DOHH2 (cell line): ENCODE results near the gene CCDC190.

Experiments
- CTCF ChIP-seq: fragments of 200-600 bp; sonication (generic); IDR thresholded peaks from one replicate; pipeline ENCODE4 v1.5.1; 2014; ENCODE audit warnings: antibody characterized with exemption, mild to moderate bottlenecking, low read depth, low read length; ENCODE audit not compliant: poor library complexity, severe bottlenecking
- EZH2phosphoT487 ChIP-seq: fragments of 200-600 bp; sonication (generic); IDR thresholded peaks from 2 replicates; pipeline ENCODE4 v1.6.1; 2017; ENCODE audit warnings: borderline replicate concordance, mild to moderate bottlenecking, antibody characterized with exemption, low read length, moderate library complexity, mixed read lengths

- no peak for TF ChIP-seq EZH2phosphoT487
- no peak for TF ChIP-seq CTCF
Measured at GRCh38 chr1:162885265-162885664, 24.3 kb upstream of the CCDC190 start.
